ENCODE measurements around the gene RGS4.
"Not testable (repeated sequence)": the region's sequence is repeated elsewhere in the genome, so short reads cannot be mapped to it uniquely, and the experiment has no call there.

The RGS4 gene

GRCh38 chr1:163082971-163083370, 13.8 kb downstream of the RGS4 start:
- no peak overlapping the region for H3K4me3 ChIP-seq (ENCODE audit: low read depth, low read length)
- DNase-seq (ENCODE audit: low read depth), result no peak
- no peak for TF ChIP-seq CTCF (IDR thresholded peaks at IDR 0.05; ENCODE audit: control insufficient read depth, extremely low read depth, insufficient read depth)

DNA sequence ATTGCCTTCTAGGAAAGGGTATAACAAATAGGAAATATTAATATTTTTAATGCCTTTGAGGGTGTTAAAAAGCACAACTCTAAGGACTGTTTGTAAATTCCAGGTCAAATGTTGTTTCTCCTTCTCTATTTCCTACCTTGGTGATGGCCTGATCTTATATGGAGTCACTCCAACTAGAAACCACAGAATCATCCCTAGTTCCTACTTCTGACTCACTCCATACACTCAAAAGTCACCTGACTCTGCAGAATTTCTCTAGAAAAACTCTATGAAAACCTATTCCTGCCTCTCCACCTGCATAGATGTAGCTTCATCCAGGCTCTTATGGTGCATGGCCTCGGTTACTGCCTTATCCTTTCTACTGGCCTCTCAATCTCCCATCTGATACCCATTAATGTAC, 14.5 kb downstream of the RGS4 start:
- DNase-seq (ENCODE audit: low read depth), result no peak
- no peak for TF ChIP-seq CTCF (IDR thresholded peaks at IDR 0.05; ENCODE audit: control insufficient read depth, extremely low read depth, insufficient read depth)

GRCh38 chr1:163084330-163084729, 15.2 kb downstream of the RGS4 start:
- peak; percentile 60 for DNase-seq (ENCODE audit: low read depth)
- H3K4me3 ChIP-seq (ENCODE audit: low read depth, low read length), result no peak overlapping the region
- TF ChIP-seq CTCF (IDR thresholded peaks at IDR 0.05; ENCODE audit: control insufficient read depth, extremely low read depth, insufficient read depth), result no peak

More for the DNA sequence above, 14.5 kb downstream of the RGS4 start:
- no peak overlapping the region for H3K4me3 ChIP-seq (ENCODE audit: low read depth, low read length)

DNA sequence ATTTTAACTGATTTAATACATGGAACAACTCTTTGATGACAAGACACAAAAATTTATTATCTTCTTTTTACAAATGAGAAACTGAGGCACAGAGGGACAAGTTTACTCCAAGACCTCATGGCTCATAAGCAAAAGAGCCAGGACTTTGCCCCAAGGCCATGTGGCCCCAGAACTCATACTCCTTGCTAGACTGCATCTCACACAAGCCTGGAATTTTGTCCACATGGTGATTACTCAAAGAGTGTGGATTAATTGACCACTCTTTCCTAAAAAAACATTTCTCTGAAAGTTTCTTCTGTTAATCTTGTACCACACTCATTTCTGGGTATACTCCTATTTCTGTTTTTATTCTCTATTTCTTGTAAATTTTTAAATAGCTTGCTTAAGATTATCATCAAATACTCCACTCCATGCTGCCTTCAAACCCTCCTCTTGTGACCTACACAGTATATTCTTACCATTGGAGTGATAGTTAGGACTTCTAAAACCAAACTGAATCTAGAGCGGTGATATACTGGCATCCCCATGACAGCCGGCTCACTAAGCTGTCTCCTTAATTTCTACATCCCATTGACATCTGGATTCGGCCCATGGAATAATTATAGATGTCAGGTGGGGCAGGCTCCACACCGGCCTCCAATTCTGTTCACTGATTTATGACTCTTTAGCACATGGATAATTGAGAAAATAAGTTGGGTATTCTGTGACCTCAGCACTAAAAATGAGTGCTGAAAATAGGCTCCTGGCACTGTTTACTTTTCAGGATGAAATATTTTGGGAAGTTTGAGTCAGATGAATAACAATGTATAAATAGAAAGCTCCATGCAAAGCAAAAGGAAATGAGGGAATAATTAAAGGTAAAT, 16.1 kb downstream of the RGS4 start:
- DNase-seq (ENCODE audit: low read depth), result no peak
- TF ChIP-seq CTCF (IDR thresholded peaks at IDR 0.05; ENCODE audit: control insufficient read depth, extremely low read depth, insufficient read depth), result no peak
- no peak overlapping the region for H3K4me3 ChIP-seq (ENCODE audit: low read depth, low read length)

DNA sequence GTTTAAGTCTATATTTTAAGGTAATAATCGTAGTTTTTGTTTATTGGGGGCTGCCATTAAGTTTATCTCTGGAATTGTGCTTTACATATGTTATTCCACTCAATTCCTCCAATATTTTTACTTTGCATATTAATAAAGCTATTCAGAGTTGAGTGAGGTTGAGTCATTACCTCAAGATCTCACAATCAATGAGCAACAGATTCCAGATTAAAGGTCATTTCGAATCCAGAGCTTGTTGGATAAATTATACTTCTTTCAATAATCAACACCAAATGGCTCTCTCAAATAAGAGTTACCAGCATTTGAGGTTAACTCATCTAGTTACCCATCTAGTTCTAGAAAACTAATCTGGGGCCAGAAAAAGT, 16.7 kb downstream of the RGS4 start:
- TF ChIP-seq CTCF (IDR thresholded peaks at IDR 0.05; ENCODE audit: control insufficient read depth, extremely low read depth, insufficient read depth), result no peak
- no peak overlapping the region for H3K4me3 ChIP-seq (ENCODE audit: low read depth, low read length)
- no peak for DNase-seq (ENCODE audit: low read depth)

DNA sequence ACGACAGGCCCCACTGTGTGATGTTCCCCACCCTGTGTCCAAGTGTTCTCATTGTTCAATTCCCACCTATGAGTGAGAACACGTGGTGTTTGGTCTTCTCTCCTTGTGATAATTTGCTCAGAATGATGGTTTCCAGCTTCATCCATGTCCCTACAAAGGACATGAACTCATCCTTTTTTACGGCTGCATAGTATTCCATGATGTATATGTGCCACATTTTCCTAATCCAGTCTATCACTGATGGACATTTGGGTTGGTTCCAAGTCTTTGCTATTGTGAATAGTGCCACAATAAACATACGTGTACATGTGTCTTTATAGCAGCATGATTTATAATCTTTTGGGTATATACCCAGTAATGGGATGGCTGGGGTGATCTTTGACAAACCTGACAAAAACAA, 20.0 kb downstream of the RGS4 start:
- not testable (repeated sequence) for DNase-seq (ENCODE audit: low read depth); H3K4me3 ChIP-seq (ENCODE audit: low read depth, low read length)

DNA sequence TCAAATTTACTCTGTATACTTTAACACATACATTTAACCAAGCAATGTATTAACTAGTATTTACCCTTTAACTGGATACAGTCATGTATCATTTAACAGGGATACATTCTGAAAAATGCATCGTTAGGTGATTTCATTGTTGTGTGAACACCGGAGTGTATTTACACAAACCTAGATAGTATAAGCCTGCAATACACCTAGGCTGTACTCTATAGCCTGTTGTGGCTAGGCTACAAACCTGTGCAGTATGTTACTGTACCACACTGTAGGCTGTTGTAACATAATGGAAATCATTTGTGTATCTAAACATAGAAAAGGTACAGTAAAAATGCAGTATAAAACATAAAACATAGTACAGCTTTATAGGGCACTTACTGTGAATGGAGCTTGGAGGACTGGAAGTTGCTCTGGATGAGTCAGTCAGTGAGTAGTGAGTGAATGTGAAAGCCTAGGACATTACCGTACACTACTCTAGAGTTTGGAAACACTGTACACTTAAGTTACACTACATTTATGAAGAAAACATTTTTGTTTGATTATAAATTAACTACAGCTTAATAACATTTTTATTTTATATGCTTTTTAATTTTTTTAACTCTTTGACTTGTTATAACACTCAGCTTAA, 21.3 kb downstream of the RGS4 start:
- DNase-seq (ENCODE audit: low read depth), result no peak
- TF ChIP-seq CTCF (IDR thresholded peaks at IDR 0.05; ENCODE audit: control insufficient read depth, extremely low read depth, insufficient read depth), result no peak
- H3K4me3 ChIP-seq (ENCODE audit: low read depth, low read length), result no peak overlapping the region
